ENCODE data around the gene IRAG1. TPM values are rescaled to one million over a fixed set of nuclear protein-coding genes. Genes with fewer than 3 reads are reported as not detected.

IRAG1 gene
- total and polyA plus RNA-seq, 2 donors (not counting 3 experiments of a cell fraction or from before 2014, with no cell fraction given): 0.22 to 0.38 TPM

DNA sequence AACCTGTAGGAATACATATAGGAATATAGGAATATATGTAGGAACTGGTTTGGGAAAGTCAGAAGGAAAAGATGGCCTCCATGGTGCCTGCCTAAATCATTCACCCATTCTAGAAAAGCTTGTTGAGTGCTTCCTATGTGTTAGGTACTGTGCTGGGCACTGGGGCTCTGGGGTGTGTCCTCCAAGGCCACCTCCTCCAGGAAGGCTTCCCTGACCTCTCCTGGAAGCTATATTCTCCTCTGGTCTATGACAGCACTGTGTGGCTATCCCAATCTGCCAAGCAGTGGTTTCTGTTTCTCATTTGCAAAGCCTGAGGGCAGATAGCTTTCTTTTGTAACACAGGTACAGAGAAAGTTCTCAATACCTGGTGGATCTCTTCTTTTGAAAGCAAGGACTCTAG, 30.2 kb downstream of the IRAG1 start:
- H3K9ac ChIP-seq (replicated peaks; ENCODE audit: extremely low read depth, insufficient read depth, low read length): no peak overlapping the region
- no peak for TF ChIP-seq FOS (IDR thresholded peaks at IDR 0.05; ENCODE audit: borderline replicate concordance, insufficient read depth, low read length)
- no peak for TF ChIP-seq MYC (IDR thresholded peaks at IDR 0.05; ENCODE audit: low read depth, low read length)
- TF ChIP-seq POLR2A (IDR thresholded peaks at IDR 0.05; ENCODE audit: low read depth, low read length): no peak
- TF ChIP-seq JUN (IDR thresholded peaks at IDR 0.05; ENCODE audit: borderline replicate concordance, insufficient read depth, insufficient read length, low read depth): no peak
- TF ChIP-seq GATA2 (IDR thresholded peaks at IDR 0.05; ENCODE audit: insufficient read depth, insufficient read length, low read depth, low read length): no peak
- TF ChIP-seq, protein P1, sequence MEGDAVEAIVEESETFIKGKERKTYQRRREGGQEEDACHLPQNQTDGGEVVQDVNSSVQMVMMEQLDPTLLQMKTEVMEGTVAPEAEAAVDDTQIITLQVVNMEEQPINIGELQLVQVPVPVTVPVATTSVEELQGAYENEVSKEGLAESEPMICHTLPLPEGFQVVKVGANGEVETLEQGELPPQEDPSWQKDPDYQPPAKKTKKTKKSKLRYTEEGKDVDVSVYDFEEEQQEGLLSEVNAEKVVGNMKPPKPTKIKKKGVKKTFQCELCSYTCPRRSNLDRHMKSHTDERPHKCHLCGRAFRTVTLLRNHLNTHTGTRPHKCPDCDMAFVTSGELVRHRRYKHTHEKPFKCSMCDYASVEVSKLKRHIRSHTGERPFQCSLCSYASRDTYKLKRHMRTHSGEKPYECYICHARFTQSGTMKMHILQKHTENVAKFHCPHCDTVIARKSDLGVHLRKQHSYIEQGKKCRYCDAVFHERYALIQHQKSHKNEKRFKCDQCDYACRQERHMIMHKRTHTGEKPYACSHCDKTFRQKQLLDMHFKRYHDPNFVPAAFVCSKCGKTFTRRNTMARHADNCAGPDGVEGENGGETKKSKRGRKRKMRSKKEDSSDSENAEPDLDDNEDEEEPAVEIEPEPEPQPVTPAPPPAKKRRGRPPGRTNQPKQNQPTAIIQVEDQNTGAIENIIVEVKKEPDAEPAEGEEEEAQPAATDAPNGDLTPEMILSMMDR (IDR thresholded peaks at IDR 0.05; ENCODE audit: extremely low read depth in 1 of 2, insufficient read depth in 1 of 2, low read depth in 1 of 2, low read length in 2 of 2): no peak
- TF ChIP-seq EZH2 (IDR thresholded peaks at IDR 0.05; ENCODE audit: borderline replicate concordance, low read depth, low read length, severe bottlenecking): no peak
- TF ChIP-seq POLR2AphosphoS5 (IDR thresholded peaks at IDR 0.05; ENCODE audit: insufficient read depth, low read depth, low read length): no peak
- TF ChIP-seq, protein P2, sequence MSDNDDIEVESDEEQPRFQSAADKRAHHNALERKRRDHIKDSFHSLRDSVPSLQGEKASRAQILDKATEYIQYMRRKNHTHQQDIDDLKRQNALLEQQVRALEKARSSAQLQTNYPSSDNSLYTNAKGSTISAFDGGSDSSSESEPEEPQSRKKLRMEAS (IDR thresholded peaks at IDR 0.05; ENCODE audit: insufficient read depth, insufficient read length): no peak
- POLR2A ChIA-PET: no interaction called here
- intact Hi-C loops (cut with micrococcal nuclease) (no loop called here), dilution Hi-C loops (cut with MboI; ENCODE audit: extremely low pct_ligation_motif_present, low sequenced_read_pairs) (no loop called here)
- H3K27me3 ChIP-seq (ENCODE audit: control insufficient read depth in 2 of 2, insufficient read depth in 2 of 2, low read length in 2 of 2): no peaks in the 10 kb centered on the region
- H4K20me1 ChIP-seq (replicated peaks; ENCODE audit: control insufficient read depth, extremely low read depth, insufficient read depth, low read length): no peaks in the 10 kb centered on the region
- H3K9me1 ChIP-seq (replicated peaks; ENCODE audit: control insufficient read depth, extremely low read depth, insufficient read depth, low read length): no peaks in the 10 kb centered on the region
- FAIRE-seq (no peak), DNase-seq (ENCODE audit: low read depth, low spot score) (no peak)
- H2AFZ ChIP-seq (ENCODE audit: low read depth, low read length): no peak overlapping the region
- BruUV-seq (replicated peaks): no TSS peak
- peaks cover 21% of the 10 kb centered on the region for H3K4me1 ChIP-seq (ENCODE audit: control insufficient read depth, extremely low read depth, insufficient read depth, low read length)
- no peaks in the 10 kb centered on the region for H3K9me3 ChIP-seq (replicated peaks; ENCODE audit: control insufficient read depth, insufficient read depth, low read length)
- no peak overlapping the region for H3K4me3 ChIP-seq (replicated peaks in 1 of 3; ENCODE audit: insufficient read depth in 1 of 3, low read depth in 1 of 3, low read length in 3 of 3)
- no peaks in the 10 kb centered on the region for H3K36me3 ChIP-seq (ENCODE audit: control insufficient read depth in 2 of 2, extremely low read depth in 1 of 2, insufficient read depth in 2 of 2, low read length in 2 of 2)
- H3K27ac ChIP-seq (ENCODE audit: insufficient read depth, low read depth, low read length): no peak overlapping the region
- no peak overlapping the region for H3K4me2 ChIP-seq (ENCODE audit: insufficient read depth, low read length)
- no peaks in the 10 kb centered on the region for H3K79me2 ChIP-seq (ENCODE audit: control insufficient read depth, insufficient read depth, low read length)
- CTCF ChIA-PET: interaction anchor here (0.9 to 2.7 kb wide), 3 partner anchors 10 to 257 kb away, joined by 3 to 7 read pairs (median 5); no protein-coding TSS in a partner anchor

All from endothelial cell of umbilical vein (primary cell).